HG02642 (cell line): Measurements from ENCODE around the gene NEK9.

ENCODE experiments used
- ATAC-seq: cut with Tn5 transposase; IDR thresholded peaks from one replicate; pipeline ENCODE4 v1.9.1; 2021; ENCODE audit warnings: mild to moderate bottlenecking; ENCODE audit not compliant: unreplicated experiment, poor library complexity

NEK9 gene

GRCh38 chr14:75046275-75046674 lies 80.6 kb downstream of the NEK9 start:
- ATAC-seq: no peak

- no peak for ATAC-seq
Observed at GRCh38 chr14:75044752-75045151, 82.1 kb downstream of the NEK9 start.

GRCh38 chr14:75044322-75044721 lies 82.5 kb downstream of the NEK9 start:
- ATAC-seq: no peak

GRCh38 chr14:75042035-75042434 lies 84.8 kb downstream of the NEK9 start:
- ATAC-seq: no peak

- ATAC-seq: no peak
Observed at GRCh38 chr14:75041613-75042012, 85.2 kb downstream of the NEK9 start.

- no peak for ATAC-seq
Observed at GRCh38 chr14:75040959-75041358, 85.9 kb downstream of the NEK9 start.

GRCh38 chr14:75040507-75040906 lies 86.3 kb downstream of the NEK9 start:
- ATAC-seq: no peak

- ATAC-seq: no peak
Observed at GRCh38 chr14:75032939-75033338, 93.9 kb downstream of the NEK9 start.

GRCh38 chr14:75030147-75030546 lies 96.7 kb downstream of the NEK9 start:
- no peak for ATAC-seq
